K562 (cell line): ENCODE data around the gene MYH15. TPM values are rescaled to one million over a fixed set of nuclear protein-coding genes. Genes with fewer than 3 reads are reported as not detected.

ENCODE experiments used
- ATAC-seq: fragments of 200-7000 bp; cut with Tn5 transposase; 3 replicates; pipeline ENCODE4 v1.9.1; 2020; ENCODE audit warnings: moderate library complexity
- BruUV-seq: library from RNA; stranded (reverse); fragments of 400-500 nt; replicated peaks from 2 replicates; lab custom pipeline; 2021; lab: Mats Ljungman, UMichigan
- CTCF ChIA-PET: fragments of 300-600 bp; formaldehyde crosslinking; extraction: SDS; loops from one replicate; lab custom pipeline; 2021; ENCODE audit warnings: low intra/inter-chr PET ratio; lab: Yijun Ruan, JAX
- POLR2A ChIA-PET: fragments of 300-600, 350-650 bp; sonication (Branson Sonifier 250); formaldehyde crosslinking; extraction: SDS; loops from one replicate; lab custom pipeline; 2021; ENCODE audit warnings: antibody characterized with exemption, inconsistent platforms; lab: Yijun Ruan, JAX
- DNase-seq, 4 experiments: peaks; one replicate each; pipeline versions ENCODE4 v3.0.0 to v3.0.0-alpha.2; 2011 to 2018; ENCODE audit warnings: low spot score in 3 of 4, mixed read lengths in 3 of 4; ENCODE audit errors: extremely low read depth in 1 of 4
- FAIRE-seq: peaks from 2 replicates; lab custom pipeline; 2011; peaks lifted over from hg19 to GRCh38; lab: Jason Lieb, UNC
- H2AFZ ChIP-seq: 2 replicates; pipeline ENCODE4 v1.6.0; 2011; ENCODE audit warnings: low read depth, low read length, control low read depth, inconsistent platforms
- H3K27ac ChIP-seq: fragments of 200-600 bp; 3 replicates; pipeline ENCODE4 v1.8.0; 2011; ENCODE audit warnings: low read depth, mild to moderate bottlenecking, control low read depth, inconsistent platforms, low read length, moderate library complexity, mixed read lengths; ENCODE audit errors: extremely low read depth
- H3K27me3 ChIP-seq, 2 experiments: fragments of 300-600 bp in 1 of 2; 2 replicates in 1 of 2; 3 replicates in 1 of 2; pipeline versions ENCODE4 v1.6.0 to v1.8.0; 2011; ENCODE audit warnings: inconsistent platforms in 2 of 2, low read length in 2 of 2, mild to moderate bottlenecking in 1 of 2, mixed read lengths in 1 of 2, moderate library complexity in 1 of 2; ENCODE audit not compliant: control insufficient read depth in 2 of 2, insufficient read depth in 2 of 2
- H3K36me3 ChIP-seq: fragments of 300-600 bp; 3 replicates; pipeline ENCODE4 v1.8.0; 2011; ENCODE audit warnings: mild to moderate bottlenecking, low read length, inconsistent platforms; ENCODE audit not compliant: control insufficient read depth, insufficient read depth
- H3K4me1 ChIP-seq, 2 experiments: fragments of 200-600 bp in 1 of 2; replicated peaks in 1 of 2; 2 replicates in 1 of 2; 3 replicates in 1 of 2; pipeline versions ENCODE4 v1.5.1 to v1.8.0; 2011; ENCODE audit warnings: inconsistent platforms in 2 of 2, low read length in 2 of 2, mild to moderate bottlenecking in 1 of 2, mixed read lengths in 1 of 2, moderate library complexity in 1 of 2; ENCODE audit not compliant: control insufficient read depth in 2 of 2, insufficient read depth in 2 of 2
- H3K4me2 ChIP-seq: 2 replicates; pipeline ENCODE4 v1.6.1; 2011; ENCODE audit warnings: low read length, control low read depth, inconsistent platforms, mixed read lengths; ENCODE audit not compliant: insufficient read depth
- H3K4me3 ChIP-seq: fragments of 200-600 bp; sonication (generic), shearing (Covaris generic); 2 replicates; pipeline ENCODE4 v1.5.1; 2016; ENCODE audit warnings: control low read depth, inconsistent platforms
- H3K79me2 ChIP-seq: fragments of 200-600 bp; 3 replicates; pipeline ENCODE4 v1.8.0; 2011; ENCODE audit warnings: low read length, inconsistent platforms; ENCODE audit not compliant: control insufficient read depth, insufficient read depth
- H3K9ac ChIP-seq, 2 experiments: 2 replicates each; pipeline versions ENCODE4 v1.6.0 to v1.6.1; 2011; ENCODE audit warnings: low read depth in 2 of 2, low read length in 2 of 2, control low read depth in 1 of 2, inconsistent platforms in 1 of 2, mild to moderate bottlenecking in 1 of 2, mixed read lengths in 1 of 2; ENCODE audit not compliant: insufficient read depth in 1 of 2
- H3K9me1 ChIP-seq: one replicate; pipeline ENCODE4 v1.6.0; 2011; ENCODE audit warnings: inconsistent platforms, mild to moderate bottlenecking, low read length, moderate library complexity; ENCODE audit not compliant: control insufficient read depth, insufficient read depth
- H3K9me3 ChIP-seq: replicated peaks from 2 replicates; pipeline ENCODE4 v1.5.1; 2011; ENCODE audit warnings: low read depth, low read length, inconsistent platforms; ENCODE audit not compliant: control insufficient read depth, insufficient read depth
- H4K20me1 ChIP-seq: replicated peaks from 2 replicates; pipeline ENCODE4 v1.6.1; 2011; ENCODE audit warnings: low read length, inconsistent platforms, mixed read lengths; ENCODE audit not compliant: control insufficient read depth, insufficient read depth
- ARID3B ChIP-seq: fragments of 250-450 bp; sonication (Bioruptor Pico); IDR thresholded peaks from 2 replicates; pipeline ENCODE4 v1.4.0; 2020; ENCODE audit warnings: borderline replicate concordance
- ELF2 ChIP-seq: fragments of 250-450 bp; sonication (Bioruptor Pico); IDR thresholded peaks from 2 replicates; pipeline ENCODE4 v1.5.0; 2021; ENCODE audit warnings: mild to moderate bottlenecking
- KDM4B ChIP-seq, 2 experiments: fragments of 450-650 bp in 1 of 2; sonication (generic) in 1 of 2; IDR thresholded peaks; 2 replicates each; pipeline ENCODE4 v1.6.1; 2016 to 2017; ENCODE audit warnings: borderline replicate concordance in 2 of 2, antibody characterized with exemption in 1 of 2, low read depth in 1 of 2, mild to moderate bottlenecking in 1 of 2
- NR2F6 ChIP-seq: fragments of 450-650 bp; formaldehyde crosslinking; IDR thresholded peaks from 2 replicates; pipeline ENCODE4 v1.4.0; 2020; ENCODE audit warnings: mild to moderate bottlenecking
- OTX1 ChIP-seq: fragments of 450-650 bp; formaldehyde crosslinking; IDR thresholded peaks from 2 replicates; pipeline ENCODE4 v1.4.0; 2022; ENCODE audit warnings: mild to moderate bottlenecking
- RAD21 ChIP-seq, 2 experiments: fragments of 250-450 bp in 1 of 2; fragments of 450-650 bp in 1 of 2; sonication (Bioruptor Pico) in 1 of 2; formaldehyde crosslinking in 1 of 2; IDR thresholded peaks in 1 of 2; conservative IDR thresholded peaks in 1 of 2; 2 replicates each; pipeline versions ENCODE4 v1.4.0 to v1.8.0; 2020 to 2022; ENCODE audit warnings: mild to moderate bottlenecking in 2 of 2, moderate library complexity in 1 of 2
- RREB1 ChIP-seq: fragments of 250-450 bp; sonication (Bioruptor Pico); IDR thresholded peaks from 2 replicates; pipeline ENCODE4 v1.4.0; 2020
- in situ Hi-C: fragments of 300-500 bp; cut with MboI; formaldehyde crosslinking; loops from 4 replicates; pipeline ENCODE4 v1.15.0; 2018; ENCODE audit warnings: inconsistent platforms, mixed read lengths
- intact Hi-C: fragments of 100-400 bp; cut with micrococcal nuclease; formaldehyde crosslinking; loops from 2 replicates; pipeline ENCODE4 v1.14.2; 2022
- polyA plus RNA-seq, 8 experiments: library from polyadenylated mRNA; depleted of rRNA in 4 of 8; stranded (reverse) in 5 of 8; unstranded in 3 of 8; fragments of >200 nt; fragmentation: Nextera tagmentation in 2 of 8; fragmentation: Illumina TruSeq in 1 of 8; extraction: Ambion mirVana in 2 of 8; extraction: Trizol in 1 of 8; gene quantifications; 2 replicates each; pipeline versions ENCODE4 v1.2.1 to v1.2.3, GENCODE V29; 2011 to 2014; ENCODE audit warnings: inconsistent platforms in 1 of 8, missing spikeins in 1 of 8
- total RNA-seq, 7 experiments: library from RNA; depleted of rRNA in 6 of 7; stranded (reverse); fragments of >200 nt in 6 of 7; fragmentation: Illumina TruSeq in 2 of 7; extraction: Trizol in 2 of 7; gene quantifications; 2 replicates each; pipeline versions ENCODE4 v1.2.1 to v1.2.3, GENCODE V29; 2011 to 2021; ENCODE audit warnings: low replicate concordance in 1 of 7

The MYH15 gene
- total and polyA plus RNA-seq, 9 of the 15 experiments (the other 6 are each of a cell fraction or from before 2014, with no cell fraction given): 0.03 to 0.29 (median 0.12) TPM

GRCh38 chr3:108338901-108339545, 171.4 kb downstream of the MYH15 start:
- CTCF ChIA-PET: no interaction called here
- Histone ChIP-seq H4K20me1 (no peaks in the 10 kb centered on the region), H3K9ac (no peak overlapping the region), H2AFZ (no peak overlapping the region), H3K4me2 (no peak overlapping the region), H3K4me1 (no peaks in the 10 kb centered on the region), H3K4me3 (no peak overlapping the region), H3K9me3 (no peaks in the 10 kb centered on the region), H3K36me3 (no peaks in the 10 kb centered on the region), H3K27ac (no peak overlapping the region), H3K79me2 (no peaks in the 10 kb centered on the region), H3K9me1 (no peaks in the 10 kb centered on the region), H3K27me3 (no peaks in the 10 kb centered on the region)
- in situ Hi-C loops: no loop called here
- FAIRE-seq (no peak), ATAC-seq (no peak), DNase-seq (no peak)
- TF ChIP-seq ARID3B (CRISPR knock-in tag): no peak
- TF ChIP-seq RAD21 (CRISPR knock-in tag; conservative IDR thresholded peaks at IDR 0.05 in 1 of 2, IDR thresholded peaks at IDR 0.05 in 1 of 2): no peak
- TF ChIP-seq KDM4B (IDR thresholded peaks at IDR 0.05; ENCODE audit: borderline replicate concordance in 2 of 2, low read depth in 1 of 2): no peak
- TF ChIP-seq ELF2 (CRISPR knock-in tag): no peak
- no peak for TF ChIP-seq RREB1 (CRISPR knock-in tag)
- no peak for TF ChIP-seq OTX1 (CRISPR knock-in tag)
- no peak for TF ChIP-seq NR2F6 (CRISPR knock-in tag)
- no TSS peak for BruUV-seq
- intact Hi-C loops: no loop called here
- POLR2A ChIA-PET: no interaction called here
